GM23248 (cell line): Measurements from ENCODE around the gene GOLT1A.

Experiments used
- EZH2 ChIP-seq: fragments of 200-600 bp; sonication (generic); IDR thresholded peaks from 2 replicates; pipeline ENCODE4 v1.6.1; 2018; ENCODE audit warnings: antibody characterized with exemption, mild to moderate bottlenecking; ENCODE audit not compliant: insufficient read depth, poor library complexity, severe bottlenecking
- EZH2phosphoT487 ChIP-seq: fragments of 200-600 bp; sonication (generic); IDR thresholded peaks from 2 replicates; pipeline ENCODE4 v1.6.1; 2018; ENCODE audit warnings: antibody characterized with exemption, moderate library complexity, mild to moderate bottlenecking, low read depth; ENCODE audit not compliant: insufficient read depth

- TF ChIP-seq EZH2: no peak
- TF ChIP-seq EZH2phosphoT487: no peak
These were observed 48.9 kb upstream of the GOLT1A start for GRCh38 chr1:204262506-204263253.
